HG02981 (cell line): ENCODE results near the gene PCSK4.

Source experiments
- ATAC-seq: cut with Tn5 transposase; IDR thresholded peaks from one replicate; pipeline ENCODE4 v1.9.1; 2021; ENCODE audit warnings: mild to moderate bottlenecking, moderate library complexity; ENCODE audit not compliant: unreplicated experiment

Gene PCSK4

DNA sequence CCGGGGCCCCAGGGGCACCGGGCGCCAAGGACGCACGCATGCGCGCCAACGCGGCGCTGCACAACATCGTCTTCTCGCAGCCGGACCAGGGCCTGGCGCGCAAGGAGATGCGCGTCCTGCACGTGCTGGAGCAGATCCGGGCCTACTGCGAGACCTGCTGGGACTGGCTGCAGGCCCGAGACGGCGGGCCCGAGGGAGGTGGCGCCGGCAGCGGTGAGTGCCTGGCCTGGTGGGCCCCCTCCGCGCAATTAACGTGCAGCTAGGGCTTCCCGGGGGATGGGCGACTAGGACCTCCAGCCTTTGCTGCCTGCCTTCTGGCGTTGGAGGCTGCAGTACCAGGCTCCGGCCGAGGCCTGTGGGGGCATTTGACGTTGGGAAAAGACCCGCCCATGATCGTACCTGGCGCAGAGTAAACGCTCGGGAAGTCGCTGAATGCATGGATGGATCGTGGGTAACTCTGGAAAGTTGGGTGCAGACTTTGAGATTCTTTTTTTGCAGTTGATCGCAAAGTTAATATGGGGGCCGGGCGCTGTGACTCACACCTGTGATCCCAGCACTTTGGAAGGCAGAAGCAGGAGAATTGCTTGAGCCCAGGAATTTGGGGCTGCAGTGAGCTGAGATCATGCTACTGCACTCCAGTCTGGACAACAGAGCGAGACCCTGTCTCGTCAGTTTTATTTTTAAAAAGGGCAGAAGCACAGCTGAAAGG lies 33.0 kb downstream of the PCSK4 start:
- ATAC-seq, result no peak

DNA sequence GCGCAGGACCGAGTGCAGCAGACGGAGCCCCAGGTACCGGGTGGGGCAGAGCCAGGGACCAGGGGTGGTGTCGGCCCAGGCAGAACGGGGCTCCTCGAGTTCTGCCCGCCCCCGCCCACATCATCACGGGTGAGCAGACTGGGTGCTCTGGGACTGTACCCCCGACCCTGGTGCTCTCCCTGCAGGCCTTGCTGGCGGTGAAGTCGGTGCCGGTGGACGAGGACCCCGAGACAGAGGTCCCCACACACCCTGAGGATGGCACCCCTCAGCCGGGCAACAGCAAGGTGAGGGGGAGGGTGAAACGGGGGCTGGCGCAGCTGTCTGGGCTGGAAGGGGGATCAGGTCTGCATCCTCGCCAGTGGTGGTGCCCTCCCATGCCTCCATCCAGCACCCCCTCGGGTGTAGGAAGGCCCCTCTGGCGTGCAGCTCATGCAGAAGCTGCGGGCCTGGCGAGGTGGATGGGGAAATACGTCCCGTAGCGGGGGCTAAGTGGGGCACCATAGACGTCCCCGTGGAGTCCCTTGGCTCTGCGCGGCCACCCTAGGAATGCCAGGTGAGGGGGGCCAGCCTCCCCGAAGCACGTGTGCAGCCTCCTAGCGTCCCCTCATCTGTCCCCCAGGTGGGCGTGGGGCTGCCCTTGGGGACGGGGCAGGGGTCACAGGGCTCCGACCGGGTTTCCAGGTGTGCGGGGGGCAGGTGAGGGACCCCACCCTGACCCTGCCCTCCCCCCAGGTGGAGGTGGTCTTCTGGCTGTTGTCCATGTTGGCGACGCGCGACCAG lies 33.8 kb downstream of the PCSK4 start:
- ATAC-seq, result no peak

DNA sequence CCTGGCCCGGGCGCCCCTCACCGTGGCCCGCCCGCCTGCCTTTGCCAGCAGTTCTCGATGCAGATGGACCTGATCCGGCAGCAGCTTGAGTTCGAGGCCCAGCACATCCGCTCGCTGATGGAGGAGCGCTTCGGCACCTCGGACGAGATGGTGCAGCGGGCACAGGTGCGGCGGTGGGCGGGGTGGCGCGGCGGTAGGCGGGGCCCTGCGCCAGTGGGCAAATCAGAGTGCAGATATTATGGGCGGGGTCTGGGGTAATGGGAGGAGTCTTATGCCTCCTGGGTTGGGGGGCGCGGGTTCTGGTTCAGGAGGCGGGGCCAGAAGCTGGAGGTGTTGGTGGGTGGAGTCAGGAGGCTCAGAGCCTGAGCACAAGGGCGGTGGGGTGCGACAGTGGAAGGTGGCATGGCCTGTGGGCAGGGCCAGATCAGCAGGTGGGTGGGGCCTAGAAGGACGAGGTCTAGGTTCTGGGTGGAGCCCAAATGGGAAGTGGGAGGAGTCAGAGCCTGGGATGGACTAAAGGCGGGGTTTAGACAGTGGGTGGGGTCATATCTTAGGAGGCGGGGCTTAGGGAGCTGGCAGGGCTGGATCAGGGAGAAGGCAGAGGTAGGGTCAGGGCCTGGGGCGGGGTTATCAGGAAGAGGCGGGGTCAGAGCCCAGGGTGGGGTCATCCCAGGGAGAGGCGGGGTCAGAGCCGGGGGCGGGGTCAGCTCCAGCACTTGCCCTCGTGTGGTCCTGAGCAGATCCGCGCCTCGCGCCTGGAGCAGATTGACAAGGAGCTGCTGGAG lies 34.6 kb downstream of the PCSK4 start:
- no peak for ATAC-seq

DNA sequence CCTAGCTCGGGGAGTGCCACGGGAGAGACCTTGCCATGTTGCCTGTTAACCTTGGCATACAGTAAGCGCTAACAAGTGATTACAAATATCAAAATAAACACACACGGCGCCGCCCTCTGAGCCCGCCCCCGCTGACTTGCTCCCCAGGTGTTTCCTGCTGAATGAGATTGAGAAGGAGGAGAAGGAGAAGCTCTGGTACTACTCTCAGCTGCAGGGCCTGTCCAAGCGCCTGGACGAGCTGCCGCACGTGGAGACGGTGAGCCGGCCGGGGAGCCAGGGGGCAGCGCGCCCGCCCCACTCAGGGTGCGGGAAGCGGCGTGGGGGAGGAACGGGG lies 35.2 kb downstream of the PCSK4 start:
- ATAC-seq, result no peak

DNA sequence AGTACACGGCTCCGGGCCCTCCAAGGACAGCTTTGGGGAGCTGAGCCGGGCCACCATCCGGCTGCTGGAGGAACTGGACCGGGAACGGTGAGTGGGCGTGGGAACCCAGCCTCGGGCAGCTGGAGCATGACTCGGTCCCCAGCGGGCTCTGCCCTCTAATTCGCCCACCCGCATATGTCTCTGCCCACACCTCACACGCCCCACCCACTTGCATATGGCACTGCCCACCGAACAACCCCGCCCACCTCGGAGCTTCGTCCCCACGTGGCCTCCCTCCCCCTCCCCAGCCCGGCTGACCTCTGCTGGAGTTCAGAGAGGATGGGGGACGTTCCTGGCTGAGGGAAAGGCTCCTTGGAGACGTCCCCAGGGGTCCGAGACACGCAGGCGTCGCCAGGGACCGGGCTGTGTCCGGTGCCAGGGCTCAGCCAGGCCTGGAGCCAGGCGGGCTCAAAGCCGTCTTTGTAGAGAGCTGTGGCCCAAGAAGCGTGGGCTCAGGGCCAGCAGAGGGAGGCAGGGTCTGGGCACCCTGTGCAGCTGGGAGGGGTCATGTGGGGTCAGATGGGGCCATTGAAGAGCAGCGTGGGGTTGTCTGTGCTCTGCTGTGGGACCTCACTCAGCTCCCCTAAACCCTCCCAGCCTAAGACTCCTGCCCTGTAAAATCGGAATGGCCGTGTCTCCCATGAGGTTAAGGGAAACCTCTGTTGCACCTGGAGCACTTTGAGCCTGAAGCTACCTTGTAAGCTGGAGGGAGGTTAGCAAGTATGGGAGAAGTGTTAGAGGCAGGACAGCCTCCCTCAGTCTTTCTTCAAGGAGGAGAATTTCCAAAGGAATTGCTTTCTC lies 36.4 kb downstream of the PCSK4 start:
- ATAC-seq, result no peak

DNA sequence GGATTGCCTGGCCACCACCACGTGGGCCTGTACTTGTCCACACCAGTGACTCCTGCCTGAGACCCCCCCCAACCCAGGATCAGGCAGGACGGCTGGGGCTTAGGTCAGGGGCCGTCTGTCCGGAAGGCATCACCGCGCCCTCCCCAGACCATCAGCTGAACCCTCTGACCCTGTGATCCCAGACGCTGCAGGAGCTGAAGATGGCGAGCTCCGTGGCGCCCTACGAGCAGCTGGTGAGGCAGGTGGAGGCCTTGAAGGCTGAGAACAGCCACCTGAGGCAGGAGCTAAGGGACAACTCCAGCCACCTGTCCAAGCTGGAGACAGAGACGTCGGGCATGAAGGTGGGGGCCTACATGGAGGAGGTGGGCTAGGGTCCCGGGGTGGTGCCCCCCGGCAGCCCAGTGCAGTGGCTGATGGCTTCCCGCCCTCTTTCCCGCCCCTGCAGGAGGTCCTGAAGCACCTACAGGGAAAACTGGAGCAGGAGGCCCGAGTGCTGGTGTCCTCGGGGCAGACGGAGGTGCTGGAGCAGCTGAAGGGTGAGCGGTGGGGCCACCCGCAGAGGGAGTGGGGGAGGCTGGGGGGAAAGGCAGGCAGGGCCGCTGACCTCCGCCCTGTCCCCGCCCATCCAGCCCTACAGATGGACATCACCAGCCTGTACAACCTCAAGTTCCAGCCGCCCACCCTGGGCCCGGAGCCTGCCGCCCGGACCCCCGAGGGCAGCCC lies 37.2 kb downstream of the PCSK4 start:
- ATAC-seq, result no peak

DNA sequence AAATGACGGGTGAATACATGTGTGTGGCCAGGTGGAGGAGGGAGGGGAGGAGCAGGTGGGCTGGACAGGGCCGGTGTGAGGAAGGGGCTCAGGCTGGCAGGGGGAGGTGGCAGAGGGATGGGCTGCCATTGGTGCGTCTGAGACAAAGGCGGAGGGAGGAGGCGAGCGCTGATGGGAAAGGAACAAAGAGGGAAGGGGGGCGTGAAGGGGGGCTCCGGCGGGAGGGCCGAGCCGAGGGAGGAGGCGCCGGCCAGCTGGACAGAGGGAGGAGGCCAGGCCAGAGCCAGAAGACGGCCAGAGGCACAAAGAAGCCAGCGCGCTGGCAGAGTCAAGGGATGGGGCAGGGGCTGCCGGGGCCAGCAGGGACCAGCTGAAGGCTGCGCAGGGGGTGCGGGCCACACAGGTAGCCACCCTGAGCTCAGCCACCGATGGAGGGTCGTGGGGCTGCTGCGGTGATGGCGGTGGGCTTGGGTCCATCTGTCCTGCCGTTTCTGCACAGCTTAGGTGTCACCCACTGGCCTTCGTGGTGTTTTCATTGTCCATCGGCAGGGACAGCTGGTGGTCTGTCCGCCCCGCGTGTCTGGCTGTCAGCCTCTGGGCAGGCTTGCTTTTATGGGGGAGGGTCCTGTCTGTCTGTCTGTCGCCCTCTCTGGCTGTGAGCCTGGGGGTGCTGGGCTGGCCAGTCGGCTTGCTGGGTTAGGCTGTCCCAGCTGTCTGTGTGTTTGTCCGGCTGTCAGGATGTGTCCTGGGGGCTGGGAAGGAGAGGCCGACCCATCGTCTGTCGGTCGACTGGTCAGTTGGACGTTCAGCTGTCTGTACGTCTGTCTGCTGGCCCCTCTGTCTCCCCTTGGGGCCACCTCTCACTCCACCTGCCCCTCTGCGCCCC lies 38.0 kb downstream of the PCSK4 start:
- no peak for ATAC-seq

DNA sequence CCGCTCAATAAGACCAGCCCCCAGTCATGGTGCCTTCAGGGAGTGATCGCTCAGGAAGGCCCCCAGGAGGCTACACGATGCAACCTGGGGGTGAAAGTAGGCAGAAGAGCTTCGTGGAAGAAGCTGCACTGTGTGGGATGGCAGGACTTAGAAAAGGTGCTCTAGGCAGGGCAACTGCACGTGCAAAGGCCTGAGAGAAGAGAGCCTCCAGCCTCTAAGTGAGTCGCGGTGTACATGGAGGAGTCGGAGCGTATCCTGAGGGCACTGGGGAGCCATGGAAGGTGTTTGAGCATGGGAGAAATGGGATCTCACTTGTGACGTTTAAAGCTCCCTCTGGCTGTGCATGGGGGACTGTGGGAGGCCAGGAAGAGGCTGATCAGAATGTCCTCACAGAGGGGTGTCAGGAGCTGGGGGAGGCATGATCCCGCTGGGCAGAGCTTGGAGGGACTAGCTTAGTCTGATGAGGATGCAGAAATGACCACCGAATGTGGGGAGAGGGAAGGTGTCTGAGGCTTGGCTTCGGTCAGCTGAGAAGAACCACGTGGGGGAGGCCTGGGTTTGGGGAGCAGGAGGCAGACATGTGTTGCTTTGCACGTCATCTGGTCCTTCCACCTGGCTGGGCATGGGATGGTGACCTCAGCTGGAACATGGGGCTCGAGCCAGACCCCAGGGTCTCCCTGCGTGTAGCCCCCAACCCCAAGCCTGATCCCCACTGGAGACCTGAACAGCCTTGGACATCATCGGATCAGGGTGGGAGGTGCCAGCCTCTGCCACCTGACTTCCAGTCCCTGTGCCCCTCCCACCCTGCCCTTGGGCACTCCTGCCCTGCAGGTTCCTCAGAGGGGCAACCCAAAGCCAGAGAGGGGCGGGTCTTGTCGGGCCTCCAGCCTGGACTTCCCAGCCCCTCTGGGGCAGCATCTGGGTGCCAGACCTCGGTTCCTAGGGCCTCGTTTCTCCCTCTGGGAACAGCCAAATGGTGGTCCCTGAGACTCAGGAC lies 39.1 kb downstream of the PCSK4 start:
- ATAC-seq, result no peak

DNA sequence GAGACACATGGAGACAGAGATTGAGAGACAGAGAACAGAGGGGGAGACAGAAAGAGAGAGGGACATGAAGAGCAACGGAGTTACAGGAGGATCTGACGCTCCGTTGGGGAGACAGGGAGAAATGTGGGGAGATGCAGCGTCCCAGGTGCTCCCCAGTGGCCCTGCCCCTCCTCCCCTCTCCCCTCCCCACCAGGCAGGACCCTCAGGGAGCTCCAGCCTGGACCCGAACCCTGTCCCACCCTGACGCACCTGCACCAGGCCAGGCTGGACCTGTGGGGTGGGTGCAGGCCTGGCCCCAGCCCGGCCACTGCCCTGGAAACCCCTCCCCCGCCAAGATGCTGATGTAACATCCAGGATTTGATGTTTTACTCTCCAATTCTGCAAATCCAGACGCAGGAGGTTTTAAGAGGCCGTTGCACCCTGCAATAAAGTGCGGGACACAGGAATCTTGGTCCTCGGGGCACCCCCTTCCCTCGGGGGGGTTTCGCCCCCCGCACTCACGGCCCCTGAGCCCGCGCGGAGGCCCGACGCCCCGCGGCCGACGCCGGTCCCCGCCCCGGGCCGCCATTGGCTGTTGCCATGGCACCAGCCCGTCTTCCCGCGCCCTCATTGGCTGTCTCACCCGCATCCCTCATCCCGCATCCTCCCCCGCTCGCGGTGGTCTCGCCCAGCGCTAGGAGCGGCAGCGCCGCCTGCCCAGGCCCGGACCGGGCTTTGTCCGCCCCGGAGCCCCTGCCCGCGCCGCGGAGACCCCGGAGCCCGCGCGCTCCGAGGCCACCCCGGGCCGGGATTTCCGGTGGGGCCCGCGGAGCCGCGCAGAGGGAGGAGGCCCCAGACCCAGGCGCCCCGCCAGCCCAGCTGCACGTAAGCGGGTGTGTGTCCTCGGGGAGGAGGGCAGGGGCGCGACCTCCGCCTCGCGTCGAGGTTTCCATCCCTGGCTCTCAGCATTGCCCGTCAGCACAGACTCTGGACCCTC lies 40.4 kb downstream of the PCSK4 start, which contains the start of gene APC2:
Gene APC2, plus strand, starts transcription at position 655 of the 976 bp plus-strand sequence. CDS start 2,881 bp downstream, outside the sequence.
- no peak for ATAC-seq

DNA sequence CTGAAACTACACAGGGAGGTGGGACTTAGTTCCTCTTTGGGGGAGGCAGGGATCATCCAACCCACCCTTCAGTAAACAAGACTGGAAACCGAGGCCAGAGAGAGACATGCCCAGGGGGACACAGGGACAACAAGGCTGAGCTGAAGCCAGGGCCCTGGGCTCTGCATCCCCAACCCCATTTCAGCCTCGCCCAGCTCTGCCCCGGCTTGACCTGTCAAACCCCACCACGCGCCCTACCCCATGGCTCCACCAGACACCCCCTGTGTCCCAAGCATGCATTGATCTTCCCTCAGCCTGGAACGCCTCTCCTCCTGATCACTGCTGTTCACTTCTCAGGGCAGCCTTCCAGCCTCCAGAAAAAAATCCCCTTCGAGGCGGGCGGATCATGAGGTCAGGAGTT lies 42.2 kb downstream of the PCSK4 start:
- ATAC-seq, result no peak

DNA sequence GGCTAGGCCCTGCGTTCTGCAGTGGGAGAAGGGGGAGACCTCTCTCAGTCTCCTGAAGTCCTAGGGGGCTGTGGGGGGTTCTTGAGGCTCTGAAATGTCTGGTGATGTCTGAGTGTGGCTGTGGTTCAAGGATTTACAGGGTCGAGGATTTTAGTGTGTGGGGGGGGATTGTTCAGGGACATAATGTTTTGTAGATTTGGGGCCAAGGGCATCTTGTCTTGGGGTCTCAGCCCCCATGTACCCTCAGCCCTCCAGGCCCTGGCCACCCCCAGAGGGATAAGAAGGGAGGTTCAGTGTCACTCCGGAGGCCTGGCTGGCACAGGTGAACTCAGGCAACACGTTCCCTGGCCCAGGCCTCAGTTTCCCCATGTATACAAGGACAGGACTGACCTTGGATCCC lies 42.6 kb downstream of the PCSK4 start:
- no peak for ATAC-seq

DNA sequence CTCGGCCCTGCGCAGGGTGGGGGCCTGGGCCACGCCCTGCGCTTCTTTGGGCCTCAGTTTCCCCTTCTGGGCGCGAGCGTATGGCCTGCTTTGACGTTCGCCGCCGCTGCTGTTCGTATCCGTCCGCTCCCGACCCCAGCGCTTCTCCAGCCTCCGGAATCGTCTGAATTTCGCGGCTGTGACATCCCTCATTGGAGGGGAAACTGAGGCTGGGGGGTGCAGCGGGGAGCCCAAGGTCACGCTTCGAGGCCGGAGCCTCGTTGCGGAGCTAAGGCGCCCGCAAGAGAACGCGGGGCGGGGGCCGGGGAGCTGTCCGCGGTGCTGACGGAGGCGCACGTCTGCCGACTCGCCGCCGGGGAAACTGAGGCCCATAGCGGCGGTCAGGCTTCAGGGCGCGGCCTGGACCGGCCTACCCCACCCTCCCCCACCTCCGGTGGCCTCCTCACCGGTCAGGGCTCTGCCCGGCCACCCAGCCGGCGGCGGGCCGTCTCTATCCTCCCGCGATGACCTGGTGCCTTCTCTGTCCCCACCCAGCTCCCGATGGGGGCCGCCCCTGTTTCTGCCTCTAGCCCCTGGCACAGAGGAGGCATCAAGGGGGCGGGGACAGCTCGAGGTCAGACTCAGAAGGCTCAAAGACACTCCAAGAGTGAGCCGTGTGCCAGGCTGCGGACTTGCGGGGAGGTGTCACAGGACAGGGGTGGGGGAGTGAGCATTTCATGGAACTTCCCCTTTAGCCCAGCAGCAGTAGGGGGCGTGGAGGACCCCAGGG lies 43.3 kb downstream of the PCSK4 start:
- ATAC-seq, result no peak

DNA sequence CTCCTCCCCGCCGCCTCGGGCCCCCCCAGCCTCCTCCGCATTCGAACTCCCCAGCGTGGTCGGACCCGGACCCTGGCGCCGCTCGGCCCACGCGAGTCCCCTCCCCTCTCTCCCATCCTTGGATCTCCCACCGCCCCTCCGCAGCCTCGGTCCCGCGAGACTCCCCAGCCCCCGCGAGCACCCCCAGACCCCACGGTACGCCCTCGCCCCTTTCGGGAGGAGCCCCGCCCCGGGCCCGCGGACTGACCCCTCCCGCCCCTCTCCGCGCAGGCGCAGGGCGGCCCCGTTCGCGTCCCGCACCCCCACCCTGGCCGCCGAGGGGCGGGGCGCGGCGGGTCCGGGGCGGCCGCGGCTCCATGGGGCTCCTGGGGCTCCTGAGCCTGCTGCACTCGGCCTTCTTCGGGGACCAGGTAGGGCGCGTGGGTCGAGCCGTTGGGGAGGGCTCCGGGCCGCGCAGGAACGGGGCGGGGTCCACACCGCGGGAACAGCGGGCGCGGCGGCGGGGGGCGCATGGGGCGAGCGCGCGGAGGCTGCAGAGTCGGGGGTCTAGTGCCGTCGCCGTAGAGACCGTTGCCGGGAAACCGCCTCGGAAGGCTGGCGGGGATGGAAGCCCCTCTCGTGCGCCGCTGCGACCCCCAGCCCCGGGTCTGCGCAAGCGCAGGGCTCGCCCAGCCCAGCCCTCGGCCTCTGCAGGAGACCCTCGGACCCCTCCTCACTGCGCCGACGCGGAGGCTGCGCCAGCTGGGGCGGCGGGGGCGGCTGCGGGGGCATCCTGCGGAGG lies 44.0 kb downstream of the PCSK4 start:
- ATAC-seq, result no peak

DNA sequence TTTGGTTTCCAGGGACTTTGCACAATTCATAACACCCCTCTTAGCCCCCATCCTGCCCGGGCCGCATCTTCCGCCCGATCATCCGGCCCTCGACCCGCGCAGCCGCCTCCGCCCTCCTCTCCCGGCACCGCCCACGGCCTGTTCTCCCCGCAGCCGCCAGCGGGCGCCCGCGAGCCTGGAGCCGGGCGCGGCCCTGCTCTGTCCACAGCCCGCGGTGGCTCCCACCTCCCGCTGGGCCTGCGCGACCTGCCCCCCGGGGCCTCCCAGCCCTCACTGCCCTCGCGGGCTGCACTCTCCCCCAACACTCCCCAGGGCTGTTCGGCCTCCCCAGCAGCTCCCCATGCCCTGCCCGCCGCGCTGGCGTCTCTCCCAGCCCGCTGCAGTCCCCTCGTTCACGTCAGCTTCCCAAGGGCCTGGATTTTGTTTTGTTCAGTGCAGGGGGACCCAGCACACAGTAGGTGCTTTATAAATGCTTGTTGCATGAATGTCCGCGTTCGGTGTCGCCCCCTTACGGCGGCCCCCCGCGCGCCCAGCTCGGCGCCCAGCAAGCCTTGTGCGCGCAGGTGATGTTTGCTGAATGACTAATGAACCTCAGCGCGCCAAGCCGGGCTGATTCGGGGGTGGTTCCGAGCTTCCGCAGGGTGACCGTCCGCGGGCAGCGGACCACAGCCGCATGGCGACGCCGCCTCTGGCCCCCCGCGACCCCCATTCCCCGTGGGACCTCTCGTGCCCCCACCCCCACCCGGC lies 44.8 kb downstream of the PCSK4 start:
- ATAC-seq, result peak; percentile 66
